Measurements from ENCODE around the gene TRIM29. TPM values are rescaled to one million over a fixed set of nuclear protein-coding genes. Genes with fewer than 3 reads are reported as not detected.
A peak's percentile ranks its signal among the peaks of the same experiment; 100 is the strongest.

The TRIM29 gene
- total RNA-seq, 5 donors from 2014 or later (not counting 1 experiment from before 2014, with no cell fraction given), result not detected

- no peaks in the 10 kb centered on the region for H3K9me3 ChIP-seq
- no peaks in the 10 kb centered on the region for H3K36me3 ChIP-seq (ENCODE audit: control insufficient read depth in 2 of 2, extremely low read depth in 1 of 2, insufficient read depth in 1 of 2, low read length in 1 of 2)
- ChIA-PET POLR2A (no interaction called here), CTCF (no interaction called here)
- Mint-ChIP-seq H3K4me1 (peaks cover 4 to 9% (median 5%) of the 10 kb centered on the region in 3 donors), H3K4me3 (peak overlapping the region in 2 of 3 donors; percentile 7 to 75), H3K27me3 (peaks cover 61 to 76% of the 10 kb centered on the region in 2 donors), H3K27ac (no peak overlapping the region), H3K36me3 (no peaks in the 10 kb centered on the region), H3K9me3 (peaks cover 0 to 18% (median 13%) of the 10 kb centered on the region in 3 donors)
- H3K4me1 ChIP-seq (ENCODE audit: control insufficient read depth in 1 of 2, extremely low read depth in 1 of 2, insufficient read depth in 2 of 2, low read length in 2 of 2), result peaks cover 0 to 20% of the 10 kb centered on the region in 2 experiments
- no peak for ATAC-seq (replicated peaks in 1 of 4)
- 88% methylated on average over 10 of the region's 11 CpGs for WGBS (ENCODE audit: insufficient coverage)
- no peak overlapping the region for H3K27ac ChIP-seq (ENCODE audit: low read length)
- peak in 1 of 35 experiments; percentile 9 for DNase-seq
- H3K4me3 ChIP-seq (ENCODE audit: control insufficient read depth in 1 of 2, extremely low read depth in 1 of 2, low read length in 1 of 2), result no peak overlapping the region
- H3K27me3 ChIP-seq (replicated peaks in 1 of 2; ENCODE audit: control insufficient read depth in 2 of 2, extremely low read depth in 1 of 2, insufficient read depth in 2 of 2, low read length in 1 of 2), result peaks cover 12 to 57% of the 10 kb centered on the region in 2 experiments
Observed at GRCh38 chr11:120167659-120168058, 29.7 kb upstream of the TRIM29 start.

DNA sequence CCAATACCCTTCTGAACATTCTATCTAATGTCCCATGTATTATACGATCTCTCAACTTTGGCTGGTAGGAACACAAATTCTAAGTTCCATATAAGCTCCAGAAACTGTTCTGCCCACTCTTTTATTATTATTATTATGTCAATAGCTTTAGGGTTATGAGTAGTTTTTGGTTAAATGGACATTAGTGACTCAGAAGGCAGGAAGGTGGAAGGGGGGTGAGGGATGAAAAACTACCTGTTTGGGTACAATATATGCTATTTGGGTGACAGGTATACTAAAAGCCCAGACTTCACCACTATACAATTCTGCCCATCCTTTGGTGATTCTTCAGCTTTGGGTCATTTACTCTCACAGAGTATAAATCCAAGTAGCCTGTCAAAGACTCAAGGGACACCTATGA, 22.5 kb upstream of the TRIM29 start:
- H3K36me3 Mint-ChIP-seq, result no peaks in the 10 kb centered on the region
- H3K4me1 Mint-ChIP-seq, result no peaks in the 10 kb centered on the region
- H3K9me3 Mint-ChIP-seq, result peaks cover 3 to 14% (median 13%) of the 10 kb centered on the region in 3 donors
- whole genome bisulfite sequencing (ENCODE audit: insufficient coverage), result no CpG with 5 or more reads among the region's 1 CpG
- Histone ChIP-seq H3K36me3 (ENCODE audit: control insufficient read depth in 2 of 2, extremely low read depth in 1 of 2, insufficient read depth in 1 of 2, low read length in 1 of 2) (no peaks in the 10 kb centered on the region), H3K27ac (ENCODE audit: low read length) (no peak overlapping the region), H3K4me1 (ENCODE audit: control insufficient read depth in 1 of 2, extremely low read depth in 1 of 2, insufficient read depth in 2 of 2, low read length in 2 of 2) (no peaks in the 10 kb centered on the region), H3K27me3 (replicated peaks in 1 of 2; ENCODE audit: control insufficient read depth in 2 of 2, extremely low read depth in 1 of 2, insufficient read depth in 2 of 2, low read length in 1 of 2) (peaks cover 3 to 5% of the 10 kb centered on the region in 2 experiments), H3K9me3 (no peaks in the 10 kb centered on the region), H3K4me3 (ENCODE audit: control insufficient read depth in 1 of 2, extremely low read depth in 1 of 2, low read length in 1 of 2) (no peak overlapping the region)
- DNase-seq (no peak), ATAC-seq (replicated peaks in 1 of 4) (no peak)
- CTCF ChIA-PET, result interaction anchor here in 1 of 2 donors (0.8 kb wide), 1 partner anchor 8 kb away, joined by 3 read pairs; no protein-coding TSS in a partner anchor
- H3K27me3 Mint-ChIP-seq, result peaks cover 20 to 40% of the 10 kb centered on the region in 2 donors
- POLR2A ChIA-PET, result no interaction called here
- H3K4me3 Mint-ChIP-seq, result no peak overlapping the region
- H3K27ac Mint-ChIP-seq, result no peak overlapping the region

DNA sequence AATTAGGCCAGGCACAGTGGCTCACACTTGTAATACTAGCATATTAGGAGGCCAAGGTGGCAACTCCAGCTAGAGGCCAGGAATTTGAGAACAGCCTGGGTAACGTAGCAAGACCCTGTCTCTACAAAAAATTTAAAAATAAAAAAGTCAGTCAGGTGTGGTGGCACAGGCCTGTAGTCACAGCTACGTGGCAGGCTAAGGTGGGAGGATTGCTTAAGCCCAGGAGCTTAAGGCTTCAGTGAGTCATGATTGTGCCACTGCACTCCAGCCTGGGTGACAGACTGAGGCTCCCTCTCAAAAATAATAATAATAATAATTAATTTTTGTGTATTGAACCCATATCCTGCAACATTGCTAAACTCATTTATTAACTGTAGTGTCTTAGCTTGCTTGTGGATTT, 15.3 kb upstream of the TRIM29 start:
- Mint-ChIP-seq H3K36me3 (no peaks in the 10 kb centered on the region), H3K27ac (no peak overlapping the region), H3K4me3 (no peak overlapping the region), H3K9me3 (peaks cover 0 to 6% (median 0%) of the 10 kb centered on the region in 3 donors), H3K27me3 (peaks cover 14 to 31% of the 10 kb centered on the region in 2 donors), H3K4me1 (no peaks in the 10 kb centered on the region)
- ChIA-PET CTCF (no interaction called here), POLR2A (no interaction called here)
- WGBS (ENCODE audit: insufficient coverage), result no CpG with 5 or more reads among the region's 2 CpGs
- Histone ChIP-seq H3K9me3 (no peaks in the 10 kb centered on the region), H3K27ac (ENCODE audit: low read length) (no peak overlapping the region), H3K4me1 (ENCODE audit: control insufficient read depth in 1 of 2, extremely low read depth in 1 of 2, insufficient read depth in 2 of 2, low read length in 2 of 2) (no peaks in the 10 kb centered on the region), H3K4me3 (ENCODE audit: control insufficient read depth in 1 of 2, extremely low read depth in 1 of 2, low read length in 1 of 2) (no peak overlapping the region), H3K27me3 (replicated peaks in 1 of 2; ENCODE audit: control insufficient read depth in 2 of 2, extremely low read depth in 1 of 2, insufficient read depth in 2 of 2, low read length in 1 of 2) (peaks cover 0 to 3% of the 10 kb centered on the region in 2 experiments), H3K36me3 (ENCODE audit: control insufficient read depth in 2 of 2, extremely low read depth in 1 of 2, insufficient read depth in 1 of 2, low read length in 1 of 2) (no peaks in the 10 kb centered on the region)
- ATAC-seq (replicated peaks in 1 of 4) (no peak), DNase-seq (no peak)

DNA sequence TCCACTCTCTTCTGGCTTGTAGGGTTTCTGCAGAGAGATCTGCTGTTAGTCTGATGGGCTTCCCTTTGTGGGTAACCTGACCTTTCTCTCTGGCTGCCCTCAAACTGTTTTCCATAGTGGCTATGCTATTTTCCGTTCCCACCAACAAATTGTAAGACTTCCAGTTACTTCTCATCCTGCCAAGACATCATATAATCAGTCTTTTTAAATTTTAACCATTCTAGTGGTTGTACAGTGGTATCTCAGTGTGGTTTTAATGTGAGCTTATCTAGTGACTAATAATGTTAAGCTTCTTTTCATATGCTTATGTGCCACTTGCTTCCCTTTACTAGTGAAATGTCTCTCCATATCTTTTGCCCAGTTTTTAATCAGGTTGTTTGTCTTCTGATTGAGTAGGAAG, 13.6 kb upstream of the TRIM29 start:
- DNase-seq (no peak), ATAC-seq (replicated peaks in 1 of 4) (no peak)
- Mint-ChIP-seq H3K4me1 (no peaks in the 10 kb centered on the region), H3K27ac (no peak overlapping the region), H3K9me3 (peaks cover 0 to 6% (median 0%) of the 10 kb centered on the region in 3 donors), H3K27me3 (peaks cover 22 to 33% of the 10 kb centered on the region in 2 donors), H3K4me3 (no peak overlapping the region), H3K36me3 (no peaks in the 10 kb centered on the region)
- ChIA-PET CTCF (interaction anchor here in 1 of 2 donors (0.6 kb wide), 1 partner anchor 350 kb away, joined by 3 read pairs; no protein-coding TSS in a partner anchor), POLR2A (no interaction called here)
- no peaks in the 10 kb centered on the region for H3K4me1 ChIP-seq (ENCODE audit: control insufficient read depth in 1 of 2, extremely low read depth in 1 of 2, insufficient read depth in 2 of 2, low read length in 2 of 2)
- WGBS (ENCODE audit: insufficient coverage), result no CpG with 5 or more reads among the region's 1 CpG
- no peaks in the 10 kb centered on the region for H3K36me3 ChIP-seq (ENCODE audit: control insufficient read depth in 2 of 2, extremely low read depth in 1 of 2, insufficient read depth in 1 of 2, low read length in 1 of 2)
- peaks cover 0 to 12% of the 10 kb centered on the region in 2 experiments for H3K27me3 ChIP-seq (replicated peaks in 1 of 2; ENCODE audit: control insufficient read depth in 2 of 2, extremely low read depth in 1 of 2, insufficient read depth in 2 of 2, low read length in 1 of 2)
- no peak overlapping the region for H3K4me3 ChIP-seq (ENCODE audit: control insufficient read depth in 1 of 2, extremely low read depth in 1 of 2, low read length in 1 of 2)
- H3K27ac ChIP-seq (ENCODE audit: low read length), result no peak overlapping the region
- H3K9me3 ChIP-seq, result no peaks in the 10 kb centered on the region

DNA sequence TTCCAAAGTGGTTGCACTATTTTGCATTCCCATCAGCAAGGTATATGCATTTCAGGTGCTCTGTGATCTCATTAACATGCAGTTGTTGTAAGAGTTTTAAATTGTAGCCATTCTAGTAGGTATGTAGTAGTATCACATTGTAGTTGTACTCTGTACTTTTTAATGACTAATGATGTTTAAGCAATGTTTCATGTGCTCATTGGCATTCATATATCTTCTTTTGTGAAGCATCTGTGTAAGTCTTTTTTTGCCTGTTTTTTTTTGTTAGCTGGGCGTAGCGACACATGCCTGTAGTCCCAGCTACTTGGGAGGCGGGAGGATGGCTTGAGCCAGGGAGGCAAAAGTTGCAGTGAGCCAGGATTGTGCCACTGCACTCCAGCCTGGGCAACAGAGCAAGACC, 11.3 kb upstream of the TRIM29 start:
- Histone ChIP-seq H3K4me3 (ENCODE audit: control insufficient read depth in 1 of 2, extremely low read depth in 1 of 2, low read length in 1 of 2) (no peak overlapping the region), H3K9me3 (no peaks in the 10 kb centered on the region), H3K27ac (ENCODE audit: low read length) (no peak overlapping the region), H3K4me1 (ENCODE audit: control insufficient read depth in 1 of 2, extremely low read depth in 1 of 2, insufficient read depth in 2 of 2, low read length in 2 of 2) (no peaks in the 10 kb centered on the region), H3K36me3 (ENCODE audit: control insufficient read depth in 2 of 2, extremely low read depth in 1 of 2, insufficient read depth in 1 of 2, low read length in 1 of 2) (no peaks in the 10 kb centered on the region), H3K27me3 (replicated peaks in 1 of 2; ENCODE audit: control insufficient read depth in 2 of 2, extremely low read depth in 1 of 2, insufficient read depth in 2 of 2, low read length in 1 of 2) (peaks cover 0 to 20% of the 10 kb centered on the region in 2 experiments)
- ChIA-PET POLR2A (no interaction called here), CTCF (no interaction called here)
- H3K4me1 Mint-ChIP-seq, result no peaks in the 10 kb centered on the region
- no peak for DNase-seq
- 100% methylated on average over 1 of the region's 3 CpGs for WGBS (ENCODE audit: insufficient coverage)
- no peak overlapping the region for H3K27ac Mint-ChIP-seq
- H3K4me3 Mint-ChIP-seq, result no peak overlapping the region
- H3K9me3 Mint-ChIP-seq, result peaks cover 0 to 6% (median 0%) of the 10 kb centered on the region in 3 donors
- peaks cover 33 to 36% of the 10 kb centered on the region in 2 donors for H3K27me3 Mint-ChIP-seq
- ATAC-seq (replicated peaks in 1 of 4), result no peak
- H3K36me3 Mint-ChIP-seq, result no peaks in the 10 kb centered on the region

- Mint-ChIP-seq H3K36me3 (no peaks in the 10 kb centered on the region), H3K4me1 (no peaks in the 10 kb centered on the region), H3K27me3 (peaks cover 32 to 36% of the 10 kb centered on the region in 2 donors), H3K9me3 (peaks cover 0 to 6% (median 0%) of the 10 kb centered on the region in 3 donors), H3K4me3 (no peak overlapping the region), H3K27ac (no peak overlapping the region)
- H3K36me3 ChIP-seq (ENCODE audit: control insufficient read depth in 2 of 2, extremely low read depth in 1 of 2, insufficient read depth in 1 of 2, low read length in 1 of 2), result no peaks in the 10 kb centered on the region
- ATAC-seq (replicated peaks in 1 of 4) (no peak), DNase-seq (no peak)
- peaks cover 0 to 24% of the 10 kb centered on the region in 2 experiments for H3K27me3 ChIP-seq (replicated peaks in 1 of 2; ENCODE audit: control insufficient read depth in 2 of 2, extremely low read depth in 1 of 2, insufficient read depth in 2 of 2, low read length in 1 of 2)
- CTCF ChIA-PET, result no interaction called here
- H3K4me1 ChIP-seq (ENCODE audit: control insufficient read depth in 1 of 2, extremely low read depth in 1 of 2, insufficient read depth in 2 of 2, low read length in 2 of 2), result no peaks in the 10 kb centered on the region
- no peak overlapping the region for H3K27ac ChIP-seq (ENCODE audit: low read length)
- H3K9me3 ChIP-seq, result no peaks in the 10 kb centered on the region
- POLR2A ChIA-PET, result no interaction called here
- 50% methylated on average over 3 of the region's 5 CpGs for WGBS (ENCODE audit: insufficient coverage)
- no peak overlapping the region for H3K4me3 ChIP-seq (ENCODE audit: control insufficient read depth in 1 of 2, extremely low read depth in 1 of 2, low read length in 1 of 2)
Observed at GRCh38 chr11:120147950-120148270, 10.0 kb upstream of the TRIM29 start.
